GM12891 (cell line): Measurements from ENCODE around the gene DNAH10.

ENCODE experiments used
- PAX5 ChIP-seq: IDR thresholded peaks from 2 replicates; pipeline ENCODE4 v1.6.1; 2011; ENCODE audit warnings: low read length, moderate library complexity, mild to moderate bottlenecking; ENCODE audit not compliant: insufficient read depth, severe bottlenecking
- POLR2A ChIP-seq: IDR thresholded peaks from 2 replicates; pipeline ENCODE4 v1.6.1; 2011; ENCODE audit warnings: low read depth, low read length, control low read depth
- POLR2AphosphoS5 ChIP-seq: IDR thresholded peaks from 2 replicates; pipeline ENCODE4 v1.6.1; 2011; ENCODE audit warnings: low read depth, low read length, control low read depth
- POU2F2 ChIP-seq: IDR thresholded peaks from 2 replicates; pipeline ENCODE4 v1.6.1; 2011; ENCODE audit warnings: low read depth, mild to moderate bottlenecking, control low read depth, low read length, moderate library complexity
- TAF1 ChIP-seq: IDR thresholded peaks from 2 replicates; pipeline ENCODE4 v1.6.1; 2011; ENCODE audit warnings: low read depth, low read length, control low read depth

DNA sequence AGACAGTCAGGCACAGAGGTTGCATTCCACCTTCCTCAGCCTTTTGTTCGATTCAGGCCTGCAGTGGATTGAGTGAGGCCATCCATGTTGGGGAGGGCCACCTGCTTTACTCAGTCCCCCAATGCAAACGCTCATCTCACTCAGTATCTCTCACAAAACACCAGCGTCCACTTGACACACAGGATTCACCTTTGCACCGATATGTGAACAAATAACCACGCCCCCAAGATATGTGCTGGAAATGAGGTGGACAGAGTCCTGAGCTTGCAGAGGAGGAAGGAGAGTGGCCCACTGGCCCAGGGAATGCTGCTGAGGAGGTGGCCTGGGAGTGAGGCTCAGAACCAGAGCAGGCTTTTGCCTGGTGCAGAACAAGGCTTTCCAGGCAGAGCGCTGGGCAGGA is 60.7 kb downstream of the DNAH10 start:
- TF ChIP-seq POLR2A (no peak), POLR2AphosphoS5 (no peak), POU2F2 (no peak), TAF1 (no peak), PAX5 (no peak)
